CD4-positive, CD25-positive, alpha-beta regulatory T cell (primary cell): ENCODE measurements around the gene RND1. TPM values are rescaled to one million over a fixed set of nuclear protein-coding genes. Genes with fewer than 3 reads are reported as not detected.
"Not testable (repeated sequence)": the region's sequence is repeated elsewhere in the genome, so short reads cannot be mapped to it uniquely, and the experiment has no call there.

Source experiments
- ATAC-seq, 2 donors: fragments of 150-1000 bp; cut with Tn5 transposase; one replicate each; pipeline ENCODE4 v1.10.0; 2021; ENCODE audit warnings: low read depth in 2 of 2, moderate number of reproducible peaks in 2 of 2, moderate library complexity in 1 of 2
- DNase-seq, 3 donors: peaks; one replicate each; pipeline versions ENCODE4 v3.0.0 to v3.0.0-alpha.2; 2012 to 2022; ENCODE audit warnings: mixed read lengths in 1 of 3
- H3K27ac ChIP-seq: one replicate; pipeline ENCODE4 v1.7.0; 2013; ENCODE audit warnings: mild to moderate bottlenecking, low read length; ENCODE audit not compliant: insufficient read depth, poor library complexity, severe bottlenecking
- H3K27me3 ChIP-seq: one replicate; pipeline ENCODE4 v1.7.0; 2013; ENCODE audit warnings: low read length; ENCODE audit not compliant: control insufficient read depth, insufficient read depth
- H3K36me3 ChIP-seq: one replicate; pipeline ENCODE4 v1.7.0; 2013; ENCODE audit warnings: mild to moderate bottlenecking, low read length, moderate library complexity; ENCODE audit not compliant: control insufficient read depth, insufficient read depth
- H3K4me1 ChIP-seq: 2 replicates; pipeline ENCODE4 v1.7.0; 2013; ENCODE audit warnings: mild to moderate bottlenecking, low read length; ENCODE audit not compliant: insufficient read depth, control insufficient read depth, poor library complexity, severe bottlenecking
- H3K4me3 ChIP-seq: one replicate; pipeline ENCODE4 v1.7.0; 2013; ENCODE audit warnings: low read depth, mild to moderate bottlenecking, low read length, moderate library complexity
- H3K9me3 ChIP-seq, 2 experiments: 1 replicate in 1 of 2; 2 replicates in 1 of 2; pipeline ENCODE4 v1.7.0; 2013; ENCODE audit warnings: low read length in 2 of 2, mild to moderate bottlenecking in 1 of 2, moderate library complexity in 1 of 2; ENCODE audit not compliant: control insufficient read depth in 2 of 2
- H3K27ac Mint-ChIP-seq, 3 donors: one replicate each; pipeline ENCODE4 v1.8.0; 2020 to 2022; ENCODE audit warnings: mild to moderate bottlenecking in 3 of 3, mixed read lengths in 3 of 3, moderate library complexity in 2 of 3
- H3K27me3 Mint-ChIP-seq: one replicate; pipeline ENCODE4 v1.8.0; 2022; ENCODE audit warnings: mild to moderate bottlenecking, mixed read lengths
- H3K36me3 Mint-ChIP-seq: one replicate; pipeline ENCODE4 v1.8.0; 2020; ENCODE audit warnings: mixed read lengths
- H3K4me1 Mint-ChIP-seq, 4 donors: one replicate each; pipeline ENCODE4 v1.8.0; 2020 to 2022; ENCODE audit warnings: mixed read lengths in 4 of 4, mild to moderate bottlenecking in 1 of 4
- H3K4me3 Mint-ChIP-seq, 4 donors: one replicate each; pipeline ENCODE4 v1.8.0; 2020 to 2022; ENCODE audit warnings: mild to moderate bottlenecking in 4 of 4, mixed read lengths in 4 of 4, moderate library complexity in 3 of 4
- H3K9me3 Mint-ChIP-seq, 7 donors: one replicate each; pipeline ENCODE4 v1.8.0; 2020 to 2022; ENCODE audit warnings: mixed read lengths in 7 of 7, mild to moderate bottlenecking in 3 of 7, moderate library complexity in 2 of 7
- polyA plus RNA-seq, 4 donors: library from polyadenylated mRNA; unstranded; fragments of 300-500 nt; fragmentation: Illumina TruSeq; gene quantifications; one replicate each; pipeline ENCODE4 v1.2.3, GENCODE V29; 2021
- total RNA-seq: library from RNA; stranded (reverse); gene quantifications from one replicate; pipeline ENCODE4 v1.2.3, GENCODE V29; 2022

Gene RND1
- total and polyA plus RNA-seq, 5 donors from 2014 or later = 0.13 to 7.3 (median 0.60) TPM

DNA sequence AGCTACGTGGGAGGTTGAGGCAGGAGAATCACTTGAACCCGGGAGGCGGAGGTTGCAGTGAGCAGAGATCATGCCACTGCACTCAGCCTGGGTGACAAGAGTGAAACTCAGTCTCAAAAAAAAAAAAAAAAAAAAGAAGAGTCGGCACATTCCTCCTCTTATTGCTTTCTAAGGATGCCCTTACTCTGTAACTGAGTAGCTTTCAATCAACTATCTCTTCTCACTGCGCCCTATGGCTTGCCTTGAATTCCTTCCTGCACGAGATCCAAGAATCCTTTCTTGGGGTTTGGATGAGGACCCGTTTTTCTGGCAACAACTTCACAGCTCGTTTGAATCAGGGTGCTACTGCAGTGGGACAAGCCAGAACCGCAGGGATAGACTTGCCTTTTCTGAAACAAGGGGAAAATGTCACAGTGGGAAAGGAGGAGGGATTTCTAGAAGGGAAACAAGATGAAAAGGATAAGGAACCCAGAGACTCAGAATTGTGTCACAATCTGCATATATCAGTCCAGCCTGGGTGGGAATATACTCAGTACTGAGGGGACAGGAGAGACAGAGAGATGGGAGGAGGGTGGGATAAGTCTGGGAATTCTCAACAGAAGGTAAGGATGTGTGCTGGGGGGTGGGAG is 16.1 kb upstream of the RND1 start:
- Histone ChIP-seq H3K27me3 (peaks cover 21% of the 10 kb centered on the region), H3K36me3 (no peaks in the 10 kb centered on the region), H3K27ac (no peak overlapping the region), H3K4me1 (no peaks in the 10 kb centered on the region), H3K4me3 (no peak overlapping the region), H3K9me3 (no peaks in the 10 kb centered on the region)
- no peaks in the 10 kb centered on the region for H3K36me3 Mint-ChIP-seq
- no peak for DNase-seq
- peaks cover 0 to 4% (median 0%) of the 10 kb centered on the region in 4 donors for H3K4me1 Mint-ChIP-seq
- H3K4me3 Mint-ChIP-seq = no peak overlapping the region
- ATAC-seq = no peak
- no peaks in the 10 kb centered on the region for H3K9me3 Mint-ChIP-seq
- H3K27me3 Mint-ChIP-seq = peaks cover 52% of the 10 kb centered on the region
- H3K27ac Mint-ChIP-seq = peak overlapping the region in 2 of 3 donors; percentile 68 to 75

DNA sequence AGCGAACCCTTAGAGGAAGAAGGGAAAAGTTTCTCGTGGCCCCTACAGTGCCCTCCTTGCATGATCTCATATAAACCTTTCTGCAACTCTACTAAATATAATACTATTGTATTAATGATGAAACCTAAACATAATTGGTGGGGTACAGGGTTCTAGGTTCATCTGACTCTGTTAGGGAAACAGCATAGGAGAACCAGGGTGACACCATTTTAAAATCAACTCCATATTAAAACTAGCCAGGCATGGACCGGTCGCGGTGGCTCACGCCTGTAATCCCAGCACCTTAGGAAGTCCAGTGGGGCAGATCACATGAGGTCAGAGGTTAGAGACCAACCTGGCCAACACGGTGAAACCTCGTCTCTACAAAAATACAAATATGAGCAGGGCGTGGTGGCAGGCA is 15.0 kb upstream of the RND1 start:
- peaks cover 52% of the 10 kb centered on the region for H3K27me3 Mint-ChIP-seq
- DNase-seq (no peak), ATAC-seq (no peak)
- no peaks in the 10 kb centered on the region for H3K9me3 ChIP-seq
- H3K4me3 Mint-ChIP-seq = no peak overlapping the region
- H3K27ac Mint-ChIP-seq = no peak overlapping the region
- no peak overlapping the region for H3K4me3 ChIP-seq
- H3K36me3 ChIP-seq = no peaks in the 10 kb centered on the region
- H3K4me1 ChIP-seq = no peaks in the 10 kb centered on the region
- H3K4me1 Mint-ChIP-seq = peaks cover 0 to 4% (median 0%) of the 10 kb centered on the region in 4 donors
- no peak overlapping the region for H3K27ac ChIP-seq
- H3K9me3 Mint-ChIP-seq = no peaks in the 10 kb centered on the region
- peaks cover 21% of the 10 kb centered on the region for H3K27me3 ChIP-seq
- H3K36me3 Mint-ChIP-seq = no peaks in the 10 kb centered on the region

- Histone ChIP-seq H3K27ac (no peak overlapping the region), H3K4me3 (no peak overlapping the region), H3K9me3 (no peaks in the 10 kb centered on the region), H3K4me1 (no peaks in the 10 kb centered on the region), H3K36me3 (no peaks in the 10 kb centered on the region), H3K27me3 (peaks cover 21% of the 10 kb centered on the region)
- DNase-seq = no peak
- H3K4me3 Mint-ChIP-seq = no peak overlapping the region
- H3K36me3 Mint-ChIP-seq = no peaks in the 10 kb centered on the region
- H3K9me3 Mint-ChIP-seq = no peaks in the 10 kb centered on the region
- H3K4me1 Mint-ChIP-seq = peaks cover 0 to 5% (median 0%) of the 10 kb centered on the region in 4 donors
- H3K27ac Mint-ChIP-seq = no peak overlapping the region
- no peak for ATAC-seq
- peaks cover 43% of the 10 kb centered on the region for H3K27me3 Mint-ChIP-seq
Measured at GRCh38 chr12:48878548-48878947, 12.9 kb upstream of the RND1 start.

- Mint-ChIP-seq H3K4me1 (peaks cover 0 to 1% (median 0%) of the 10 kb centered on the region in 4 donors), H3K4me3 (no peak overlapping the region), H3K27ac (peak overlapping the region in 1 of 3 donors; percentile 3), H3K9me3 (no peaks in the 10 kb centered on the region), H3K27me3 (peaks cover 27% of the 10 kb centered on the region), H3K36me3 (no peaks in the 10 kb centered on the region)
- H3K4me1 ChIP-seq = no peaks in the 10 kb centered on the region
- ATAC-seq (no peak), DNase-seq (no peak)
- H3K9me3 ChIP-seq = no peaks in the 10 kb centered on the region
- peaks cover 9% of the 10 kb centered on the region for H3K27me3 ChIP-seq
- no peak overlapping the region for H3K4me3 ChIP-seq
- H3K27ac ChIP-seq = no peak overlapping the region
- H3K36me3 ChIP-seq = no peaks in the 10 kb centered on the region
Measured at GRCh38 chr12:48875944-48876515, 10.4 kb upstream of the RND1 start.

- not testable (repeated sequence) for H3K4me1 Mint-ChIP-seq, ATAC-seq, H3K36me3 ChIP-seq, H3K4me3 Mint-ChIP-seq, H3K27ac ChIP-seq, H3K4me1 ChIP-seq, H3K9me3 ChIP-seq, H3K9me3 Mint-ChIP-seq, H3K27me3 ChIP-seq, H3K4me3 ChIP-seq, H3K27ac Mint-ChIP-seq, DNase-seq, H3K36me3 Mint-ChIP-seq
- H3K27me3 Mint-ChIP-seq = peaks cover 19% of the 10 kb centered on the region
Measured at GRCh38 chr12:48873534-48873933, 7.9 kb upstream of the RND1 start.

DNA sequence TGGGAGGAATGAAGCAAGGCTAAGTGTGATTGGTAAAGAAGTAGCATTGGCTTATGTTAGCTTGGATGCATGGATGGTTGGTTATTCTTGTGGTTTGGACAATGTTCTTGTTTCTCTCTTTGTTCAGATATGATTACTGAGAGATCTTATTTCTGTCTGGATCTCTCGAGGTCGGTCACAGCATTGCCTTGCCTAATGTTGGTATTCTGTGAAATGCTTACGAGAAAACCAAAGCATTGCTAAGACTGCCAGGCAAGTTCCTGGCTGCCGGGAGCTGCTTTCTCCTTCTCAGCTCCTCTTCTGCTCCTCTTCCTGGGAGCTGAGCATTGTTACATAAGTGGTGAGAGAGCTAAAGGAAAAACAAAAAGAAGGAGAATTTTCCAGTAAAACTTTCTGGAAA is 7.4 kb upstream of the RND1 start:
- H3K4me1 ChIP-seq = no peaks in the 10 kb centered on the region
- H3K36me3 ChIP-seq = no peaks in the 10 kb centered on the region
- ATAC-seq = no peak
- H3K27ac ChIP-seq = no peak overlapping the region
- H3K36me3 Mint-ChIP-seq = no peaks in the 10 kb centered on the region
- no peaks in the 10 kb centered on the region for H3K27me3 ChIP-seq
- peaks cover 0 to 1% (median 0%) of the 10 kb centered on the region in 4 donors for H3K4me1 Mint-ChIP-seq
- H3K27ac Mint-ChIP-seq = no peak overlapping the region
- H3K27me3 Mint-ChIP-seq = peaks cover 15% of the 10 kb centered on the region
- H3K9me3 Mint-ChIP-seq = no peaks in the 10 kb centered on the region
- no peaks in the 10 kb centered on the region for H3K9me3 ChIP-seq
- no peak overlapping the region for H3K4me3 ChIP-seq
- no peak overlapping the region for H3K4me3 Mint-ChIP-seq
- DNase-seq = no peak

DNA sequence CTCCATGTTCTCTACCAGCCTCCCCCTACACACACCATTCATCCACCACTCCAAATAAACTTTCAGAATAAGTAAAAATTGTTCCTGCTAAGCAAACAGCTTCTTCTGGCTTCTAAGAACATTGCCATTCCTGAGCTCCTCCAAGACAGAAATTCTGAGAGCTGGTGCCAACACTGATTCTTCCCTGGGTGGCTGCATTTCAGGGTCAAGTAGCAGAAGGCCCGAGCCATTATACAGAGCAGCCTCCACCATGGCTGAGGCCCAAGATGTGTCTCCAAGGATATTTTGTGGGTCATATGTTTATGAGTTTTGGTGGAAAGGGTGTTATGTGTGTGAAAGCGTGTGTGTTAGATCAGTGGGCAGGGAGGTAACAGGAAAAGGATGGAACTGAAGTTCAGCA is 3.5 kb upstream of the RND1 start:
- ATAC-seq = no peak
- no peaks in the 10 kb centered on the region for H3K27me3 ChIP-seq
- no peak overlapping the region for H3K27ac Mint-ChIP-seq

DNA sequence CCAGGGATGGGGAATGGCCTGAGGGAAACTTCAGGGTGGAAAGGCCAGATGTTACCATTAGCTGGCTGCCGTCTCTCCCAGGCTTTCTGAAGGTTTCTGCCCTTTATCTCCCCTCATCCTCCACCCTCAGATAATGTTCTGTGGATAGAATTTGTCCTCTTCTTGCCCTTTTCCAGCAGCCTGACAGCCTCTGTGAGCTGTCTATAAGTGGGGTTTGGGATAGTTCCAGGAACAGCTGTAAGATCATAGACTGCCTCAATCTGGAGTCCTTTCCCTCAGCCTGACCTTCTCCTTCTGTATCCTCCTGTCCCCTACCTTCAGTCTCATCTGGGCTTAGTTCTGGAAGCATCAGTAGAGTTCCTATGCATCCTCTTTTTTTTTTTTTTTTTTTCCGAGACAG is 2.8 kb upstream of the RND1 start:
- ATAC-seq (no peak), DNase-seq (no peak)
- H3K4me1 ChIP-seq = peaks cover 9% of the 10 kb centered on the region
- Mint-ChIP-seq H3K27me3 (peaks cover 23% of the 10 kb centered on the region), H3K27ac (no peak overlapping the region), H3K4me1 (peaks cover 5 to 26% (median 17%) of the 10 kb centered on the region in 4 donors), H3K9me3 (no peaks in the 10 kb centered on the region), H3K36me3 (no peaks in the 10 kb centered on the region), H3K4me3 (peak overlapping the region in 1 of 4 donors; percentile 7)
- H3K27me3 ChIP-seq = peaks cover 6% of the 10 kb centered on the region
- no peaks in the 10 kb centered on the region for H3K36me3 ChIP-seq
- no peak overlapping the region for H3K4me3 ChIP-seq
- H3K27ac ChIP-seq = no peak overlapping the region
- H3K9me3 ChIP-seq = no peaks in the 10 kb centered on the region

More for the DNA sequence above, 3.5 kb upstream of the RND1 start:
- Mint-ChIP-seq H3K4me1 (peaks cover 5 to 19% (median 14%) of the 10 kb centered on the region in 4 donors), H3K4me3 (no peak overlapping the region), H3K36me3 (no peaks in the 10 kb centered on the region), H3K27me3 (peaks cover 16% of the 10 kb centered on the region), H3K9me3 (no peaks in the 10 kb centered on the region)
- no peak for DNase-seq
- Histone ChIP-seq H3K4me3 (no peak overlapping the region), H3K27ac (no peak overlapping the region), H3K9me3 (no peaks in the 10 kb centered on the region), H3K4me1 (peaks cover 9% of the 10 kb centered on the region), H3K36me3 (no peaks in the 10 kb centered on the region)
